CD14-positive monocyte (primary cell): ENCODE measurements around the gene GOSR1. TPM values are rescaled to one million over a fixed set of nuclear protein-coding genes. Genes with fewer than 3 reads are reported as not detected.

Source experiments
- DNase-seq, 3 donors: peaks; one replicate each; pipeline ENCODE4 v3.0.0-alpha.2; 2011 to 2022
- H2AFZ ChIP-seq: 2 replicates; pipeline ENCODE4 v1.6.0; 2012; ENCODE audit warnings: mild to moderate bottlenecking, low read depth, low read length, inconsistent platforms; ENCODE audit not compliant: insufficient read depth, poor library complexity, severe bottlenecking
- H3K27ac ChIP-seq, 2 donors: 1 replicate in 1 of 2; 2 replicates in 1 of 2; pipeline ENCODE4 v1.5.1; 2012 to 2013; ENCODE audit warnings: low read length in 2 of 2, control low read depth in 1 of 2, inconsistent platforms in 1 of 2, low read depth in 1 of 2, mild to moderate bottlenecking in 1 of 2
- H3K27me3 ChIP-seq, 2 donors: one replicate each; pipeline versions ENCODE4 v1.6.0 to v1.6.1; 2011 to 2013; ENCODE audit warnings: low read length in 2 of 2; ENCODE audit not compliant: control insufficient read depth in 2 of 2, insufficient read depth in 2 of 2
- H3K36me3 ChIP-seq, 2 donors: replicated peaks in 1 of 2; 1 replicate in 1 of 2; 2 replicates in 1 of 2; pipeline versions ENCODE4 v1.5.1 to v1.6.1; 2012 to 2013; ENCODE audit warnings: low read length in 2 of 2, control low read depth in 1 of 2, inconsistent platforms in 1 of 2, mild to moderate bottlenecking in 1 of 2; ENCODE audit not compliant: insufficient read depth in 2 of 2, control insufficient read depth in 1 of 2
- H3K4me1 ChIP-seq, 2 donors: 1 replicate in 1 of 2; 2 replicates in 1 of 2; pipeline versions ENCODE4 v1.5.1 to v1.6.1; 2012 to 2013; ENCODE audit warnings: low read length in 2 of 2, control low read depth in 1 of 2, inconsistent platforms in 1 of 2, mild to moderate bottlenecking in 1 of 2, moderate library complexity in 1 of 2; ENCODE audit not compliant: insufficient read depth in 2 of 2, control insufficient read depth in 1 of 2
- H3K4me2 ChIP-seq: replicated peaks from 2 replicates; pipeline ENCODE3; 2012; ENCODE audit warnings: low read length, moderate library complexity, mild to moderate bottlenecking; ENCODE audit not compliant: poor library complexity, severe bottlenecking; ENCODE audit errors: extremely low read depth
- H3K4me3 ChIP-seq, 3 experiments: fragments of 200-600 bp in 1 of 3; sonication (generic) in 1 of 3; replicated peaks in 1 of 3; 1 replicate in 2 of 3; 2 replicates in 1 of 3; pipeline ENCODE4 v1.5.1; 2011 to 2013; ENCODE audit warnings: low read length in 3 of 3, mild to moderate bottlenecking in 3 of 3, control low read depth in 2 of 3, low read depth in 2 of 3, inconsistent platforms in 1 of 3, moderate library complexity in 1 of 3
- H3K79me2 ChIP-seq: 2 replicates; pipeline ENCODE4 v1.6.0; 2012; ENCODE audit warnings: mild to moderate bottlenecking, control low read depth, inconsistent platforms, low read length, moderate library complexity; ENCODE audit not compliant: insufficient read depth
- H3K9ac ChIP-seq: 2 replicates; pipeline ENCODE4 v1.6.0; 2017; ENCODE audit warnings: low read length, mild to moderate bottlenecking; ENCODE audit not compliant: insufficient read depth, poor library complexity, severe bottlenecking
- H3K9me3 ChIP-seq, 2 donors: replicated peaks in 1 of 2; 1 replicate in 1 of 2; 2 replicates in 1 of 2; pipeline versions ENCODE4 v1.5.1 to v1.6.1; 2012 to 2013; ENCODE audit warnings: low read length in 2 of 2, control low read depth in 1 of 2; ENCODE audit not compliant: control insufficient read depth in 1 of 2, insufficient read depth in 1 of 2
- H4K20me1 ChIP-seq: 2 replicates; pipeline ENCODE4 v1.6.0; 2012; ENCODE audit warnings: mild to moderate bottlenecking, low read length, control low read depth, moderate library complexity; ENCODE audit not compliant: insufficient read depth
- H3K27ac Mint-ChIP-seq, 7 donors: one replicate each; pipeline ENCODE4 v1.8.0; 2020; ENCODE audit warnings: mild to moderate bottlenecking in 7 of 7, mixed read lengths in 7 of 7, moderate library complexity in 6 of 7, inconsistent platforms in 2 of 7
- H3K27me3 Mint-ChIP-seq, 3 donors: one replicate each; pipeline ENCODE4 v1.8.0; 2021 to 2022; ENCODE audit warnings: low read depth in 3 of 3, mild to moderate bottlenecking in 3 of 3, mixed read lengths in 3 of 3, moderate library complexity in 3 of 3, inconsistent platforms in 1 of 3
- H3K36me3 Mint-ChIP-seq, 2 donors: one replicate each; pipeline ENCODE4 v1.8.0; 2020; ENCODE audit warnings: mixed read lengths in 2 of 2, inconsistent platforms in 1 of 2, mild to moderate bottlenecking in 1 of 2
- H3K4me1 Mint-ChIP-seq: one replicate; pipeline ENCODE4 v1.8.0; 2020; ENCODE audit warnings: mild to moderate bottlenecking, mixed read lengths
- H3K4me3 Mint-ChIP-seq, 2 donors: one replicate each; pipeline ENCODE4 v1.8.0; 2020; ENCODE audit warnings: mild to moderate bottlenecking in 2 of 2, mixed read lengths in 2 of 2, moderate library complexity in 1 of 2
- H3K9me3 Mint-ChIP-seq, 7 donors: one replicate each; pipeline ENCODE4 v1.8.0; 2020 to 2022; ENCODE audit warnings: mixed read lengths in 7 of 7, mild to moderate bottlenecking in 6 of 7, moderate library complexity in 6 of 7, inconsistent platforms in 2 of 7
- CTCF ChIP-seq: fragments of 200-600 bp; IDR thresholded peaks from one replicate; pipeline ENCODE4 v1.8.0; 2022; ENCODE audit warnings: antibody characterized with exemption, mild to moderate bottlenecking
- WGBS: methylation state at CpG from one replicate; pipeline ENCODE4 v1.1.5; 2013; ENCODE audit warnings: missing lambda C conversion rate; ENCODE audit not compliant: insufficient coverage; 5-methylcytosine and 5-hydroxymethylcytosine counted together
- intact Hi-C, 2 donors: fragments of 100-400 bp; cut with micrococcal nuclease; formaldehyde crosslinking; loops; one replicate each; pipeline versions ENCODE4 v1.15.0 to v1.15.1; 2023
- polyA plus RNA-seq, 3 donors: library from polyadenylated mRNA; depleted of rRNA in 1 of 3; unstranded in 2 of 3; stranded (reverse) in 1 of 3; fragments of 300-500 nt in 2 of 3; fragments of >200 nt in 1 of 3; fragmentation: Illumina TruSeq in 2 of 3; gene quantifications; 1 replicate in 2 of 3; 2 replicates in 1 of 3; pipeline ENCODE4 v1.2.3, GENCODE V29; 2012 to 2021

GOSR1 gene
- polyA plus RNA-seq, 3 donors = 12.6 to 35.7 (median 20.9) TPM

- peaks cover 0 to 3% (median 0%) of the 10 kb centered on the region in 7 donors for H3K9me3 Mint-ChIP-seq
- H3K4me3 Mint-ChIP-seq = no peak overlapping the region
- H3K4me2 ChIP-seq = no peak overlapping the region
- no peak for DNase-seq
- H3K36me3 Mint-ChIP-seq = no peaks in the 10 kb centered on the region
- H3K27ac ChIP-seq = no peak overlapping the region
- H3K27ac Mint-ChIP-seq = no peak overlapping the region
- H3K4me1 Mint-ChIP-seq = peaks cover 15% of the 10 kb centered on the region
- no peaks in the 10 kb centered on the region for H3K9me3 ChIP-seq
- H3K27me3 ChIP-seq = no peaks in the 10 kb centered on the region
- no peak overlapping the region for H3K9ac ChIP-seq
- intact Hi-C loops = no loop called here
- WGBS = 88% methylated on average over 18 of the region's 20 CpGs
- H2AFZ ChIP-seq = no peak overlapping the region
- no peaks in the 10 kb centered on the region for H3K36me3 ChIP-seq
- H3K27me3 Mint-ChIP-seq = peaks cover 0 to 10% (median 3%) of the 10 kb centered on the region in 3 donors
- H3K4me3 ChIP-seq = no peak overlapping the region
- no peaks in the 10 kb centered on the region for H3K79me2 ChIP-seq
- no peaks in the 10 kb centered on the region for H4K20me1 ChIP-seq
- no peak for TF ChIP-seq CTCF
- H3K4me1 ChIP-seq = peaks cover 11 to 13% of the 10 kb centered on the region in 2 donors
Measured at GRCh38 chr17:30554839-30555751, 77.9 kb downstream of the GOSR1 start.

- H3K79me2 ChIP-seq = no peaks in the 10 kb centered on the region
- intact Hi-C loops = no loop called here
- Mint-ChIP-seq H3K4me3 (no peak overlapping the region), H3K27ac (peak overlapping the region in 1 of 7 donors; percentile 9), H3K27me3 (peaks cover 0 to 10% (median 3%) of the 10 kb centered on the region in 3 donors), H3K4me1 (peaks cover 6% of the 10 kb centered on the region), H3K36me3 (no peaks in the 10 kb centered on the region), H3K9me3 (peaks cover 0 to 3% (median 0%) of the 10 kb centered on the region in 7 donors)
- no peaks in the 10 kb centered on the region for H3K36me3 ChIP-seq
- H3K27me3 ChIP-seq = no peaks in the 10 kb centered on the region
- no peak overlapping the region for H3K9ac ChIP-seq
- H3K4me1 ChIP-seq = peaks cover 3 to 4% of the 10 kb centered on the region in 2 donors
- H2AFZ ChIP-seq = no peak overlapping the region
- no peaks in the 10 kb centered on the region for H3K9me3 ChIP-seq
- 98% methylated on average over 5 of the region's 5 CpGs for WGBS
- no peaks in the 10 kb centered on the region for H4K20me1 ChIP-seq
- no peak overlapping the region for H3K4me3 ChIP-seq
- TF ChIP-seq CTCF = no peak
- DNase-seq = no peak
- no peak overlapping the region for H3K4me2 ChIP-seq
- no peak overlapping the region for H3K27ac ChIP-seq
Measured at GRCh38 chr17:30555942-30556341, 78.7 kb downstream of the GOSR1 start.
